Duodenal mucosa (tissue), 2 donors: ENCODE measurements around the gene C1orf159.
"Not testable (repeated sequence)": the region's sequence is repeated elsewhere in the genome, so short reads cannot be mapped to it uniquely, and the experiment has no call there.

Source experiments
- H3K27ac ChIP-seq: one replicate; pipeline ENCODE4 v1.7.0; 2013; ENCODE audit warnings: low read depth, low read length
- H3K27me3 ChIP-seq, 2 donors: one replicate each; pipeline ENCODE4 v1.7.0; 2013; ENCODE audit warnings: low read length in 2 of 2, control low read depth in 1 of 2; ENCODE audit not compliant: insufficient read depth in 2 of 2, control insufficient read depth in 1 of 2
- H3K36me3 ChIP-seq, 2 donors: one replicate each; pipeline ENCODE4 v1.7.0; 2013; ENCODE audit warnings: low read length in 2 of 2, control low read depth in 1 of 2; ENCODE audit not compliant: insufficient read depth in 2 of 2, control insufficient read depth in 1 of 2
- H3K4me1 ChIP-seq, 2 donors: one replicate each; pipeline ENCODE4 v1.7.0; 2013; ENCODE audit warnings: low read length in 2 of 2, control low read depth in 1 of 2; ENCODE audit not compliant: insufficient read depth in 2 of 2, control insufficient read depth in 1 of 2
- H3K4me3 ChIP-seq, 2 donors: one replicate each; pipeline ENCODE4 v1.7.0; 2013; ENCODE audit warnings: low read length in 2 of 2, low read depth in 1 of 2
- H3K9ac ChIP-seq, 2 donors: one replicate each; pipeline ENCODE4 v1.7.0; 2013; ENCODE audit warnings: low read length in 2 of 2, low read depth in 1 of 2
- H3K9me3 ChIP-seq, 2 donors: one replicate each; pipeline ENCODE4 v1.7.0; 2013; ENCODE audit warnings: low read length in 2 of 2, control low read depth in 1 of 2; ENCODE audit not compliant: control insufficient read depth in 1 of 2

C1orf159 gene

GRCh38 chr1:1065940-1066304 lies 50.0 kb downstream of the C1orf159 start:
- not testable (repeated sequence) for H3K9me3 ChIP-seq, H3K27ac ChIP-seq, H3K36me3 ChIP-seq, H3K9ac ChIP-seq, H3K4me3 ChIP-seq
- Histone ChIP-seq H3K27me3 (peaks cover 40 to 49% of the 10 kb centered on the region in 2 donors), H3K4me1 (peaks cover 10 to 15% of the 10 kb centered on the region in 2 donors)

DNA sequence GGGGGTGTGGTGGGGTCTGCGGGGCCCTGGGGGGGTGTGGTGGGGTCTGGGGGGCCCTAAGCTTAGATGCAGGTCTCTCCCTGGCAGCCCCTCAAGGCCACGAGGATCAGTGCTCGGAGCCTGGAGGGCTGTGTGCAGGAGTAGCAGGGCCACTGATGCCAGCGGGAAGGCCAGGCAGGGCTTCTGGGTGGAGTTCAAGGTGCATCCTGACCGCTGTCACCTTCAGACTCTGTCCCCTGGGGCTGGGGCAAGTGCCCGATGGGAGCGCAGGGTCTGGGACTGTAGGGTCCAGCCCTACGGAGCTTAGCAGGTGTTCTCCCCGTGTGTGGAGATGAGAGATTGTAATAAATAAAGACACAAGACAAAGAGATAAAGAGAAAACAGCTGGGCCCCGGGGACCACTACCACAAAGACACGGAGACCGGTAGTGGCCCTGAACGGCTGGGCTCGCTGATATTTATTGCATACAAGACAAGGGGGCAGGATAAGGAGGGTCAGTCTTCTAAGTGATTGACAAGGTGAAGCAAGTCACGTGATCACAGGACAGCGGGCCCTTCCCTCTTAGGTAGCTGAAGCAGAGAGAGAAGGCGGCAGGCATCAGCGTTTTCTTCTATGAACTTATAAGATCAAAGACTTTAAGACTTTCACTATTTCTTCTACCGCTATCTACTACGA lies 50.5 kb downstream of the C1orf159 start:
- H3K4me1 ChIP-seq, result peaks cover 10 to 15% of the 10 kb centered on the region in 2 donors
- no peak overlapping the region for H3K9ac ChIP-seq
- no peaks in the 10 kb centered on the region for H3K36me3 ChIP-seq
- no peak overlapping the region for H3K4me3 ChIP-seq
- H3K27ac ChIP-seq, result no peak overlapping the region
- peaks cover 43 to 53% of the 10 kb centered on the region in 2 donors for H3K27me3 ChIP-seq
- no peaks in the 10 kb centered on the region for H3K9me3 ChIP-seq

DNA sequence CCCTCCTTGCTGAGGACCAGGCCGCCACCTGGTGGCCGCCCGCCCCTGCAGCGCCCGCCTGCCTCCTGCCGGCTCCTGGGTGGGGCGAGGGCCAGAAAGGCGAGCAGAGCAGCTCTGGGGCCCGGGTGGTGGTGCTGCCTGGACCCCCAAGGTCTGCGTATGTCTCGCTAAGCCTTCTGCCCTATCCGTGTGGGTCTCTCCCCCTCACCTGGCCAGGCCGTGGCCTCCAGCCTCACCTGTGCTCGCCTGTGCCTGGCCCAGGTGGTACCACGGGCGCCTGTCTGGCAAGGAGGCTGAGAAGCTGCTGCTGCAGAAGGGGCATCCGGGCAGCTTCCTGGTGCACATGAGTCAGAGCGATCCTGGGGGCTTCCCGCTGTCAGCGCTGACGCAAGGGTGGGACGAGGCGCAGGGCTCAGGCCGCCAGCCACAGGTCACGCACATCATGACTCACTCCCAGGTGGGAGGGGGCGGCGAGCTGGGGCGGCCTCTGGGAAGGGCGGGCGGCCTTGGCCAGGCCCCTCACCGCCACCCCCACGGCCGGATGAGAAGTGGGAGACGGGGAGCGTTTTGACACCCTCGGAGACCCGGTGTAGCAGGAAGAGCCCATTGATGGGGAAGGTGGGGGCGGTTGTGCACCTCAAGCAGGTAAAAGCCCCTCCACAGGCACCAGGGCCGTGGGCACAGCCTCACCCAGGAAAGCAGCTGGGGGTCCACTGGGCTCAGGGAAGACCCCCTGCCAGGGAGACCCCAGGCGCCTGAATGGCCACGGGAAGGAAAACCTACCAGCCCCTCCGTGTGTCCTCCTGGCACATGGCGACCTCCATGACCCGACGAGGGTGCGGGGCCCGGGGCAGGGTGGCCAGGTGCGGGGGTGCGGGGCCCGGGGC lies 51.7 kb downstream of the C1orf159 start:
- Histone ChIP-seq H3K9me3 (no peaks in the 10 kb centered on the region), H3K36me3 (no peaks in the 10 kb centered on the region), H3K27ac (no peak overlapping the region), H3K4me3 (no peak overlapping the region), H3K4me1 (peaks cover 10 to 16% of the 10 kb centered on the region in 2 donors), H3K27me3 (peaks cover 51 to 54% of the 10 kb centered on the region in 2 donors), H3K9ac (no peak overlapping the region)

- Histone ChIP-seq H3K9me3 (no peaks in the 10 kb centered on the region), H3K4me1 (peaks cover 10 to 22% of the 10 kb centered on the region in 2 donors), H3K27ac (no peak overlapping the region), H3K4me3 (no peak overlapping the region), H3K36me3 (no peaks in the 10 kb centered on the region), H3K27me3 (peaks cover 58 to 60% of the 10 kb centered on the region in 2 donors), H3K9ac (no peak overlapping the region)
These were observed 52.5 kb downstream of the C1orf159 start for GRCh38 chr1:1063261-1063944.

- no peak overlapping the region for H3K27ac ChIP-seq
- H3K9ac ChIP-seq, result no peak overlapping the region
- H3K27me3 ChIP-seq, result peaks cover 60 to 65% of the 10 kb centered on the region in 2 donors
- no peaks in the 10 kb centered on the region for H3K36me3 ChIP-seq
- no peaks in the 10 kb centered on the region for H3K9me3 ChIP-seq
- H3K4me1 ChIP-seq, result peaks cover 5 to 17% of the 10 kb centered on the region in 2 donors
- H3K4me3 ChIP-seq, result no peak overlapping the region
These were observed 53.3 kb downstream of the C1orf159 start for GRCh38 chr1:1062348-1063163.

- H3K27ac ChIP-seq, result no peak overlapping the region
- no peaks in the 10 kb centered on the region for H3K36me3 ChIP-seq
- no peak overlapping the region for H3K4me3 ChIP-seq
- H3K9ac ChIP-seq, result no peak overlapping the region
- no peaks in the 10 kb centered on the region for H3K9me3 ChIP-seq
- peaks cover 5 to 17% of the 10 kb centered on the region in 2 donors for H3K4me1 ChIP-seq
- peaks cover 60 to 67% of the 10 kb centered on the region in 2 donors for H3K27me3 ChIP-seq
These were observed 54.1 kb downstream of the C1orf159 start for GRCh38 chr1:1061682-1062345.

- Histone ChIP-seq H3K27ac (no peak overlapping the region), H3K4me1 (peaks cover 5 to 17% of the 10 kb centered on the region in 2 donors), H3K27me3 (peaks cover 57 to 67% of the 10 kb centered on the region in 2 donors), H3K36me3 (no peaks in the 10 kb centered on the region), H3K9ac (no peak overlapping the region), H3K4me3 (no peak overlapping the region), H3K9me3 (no peaks in the 10 kb centered on the region)
These were observed 55.4 kb downstream of the C1orf159 start for GRCh38 chr1:1060281-1061000.

DNA sequence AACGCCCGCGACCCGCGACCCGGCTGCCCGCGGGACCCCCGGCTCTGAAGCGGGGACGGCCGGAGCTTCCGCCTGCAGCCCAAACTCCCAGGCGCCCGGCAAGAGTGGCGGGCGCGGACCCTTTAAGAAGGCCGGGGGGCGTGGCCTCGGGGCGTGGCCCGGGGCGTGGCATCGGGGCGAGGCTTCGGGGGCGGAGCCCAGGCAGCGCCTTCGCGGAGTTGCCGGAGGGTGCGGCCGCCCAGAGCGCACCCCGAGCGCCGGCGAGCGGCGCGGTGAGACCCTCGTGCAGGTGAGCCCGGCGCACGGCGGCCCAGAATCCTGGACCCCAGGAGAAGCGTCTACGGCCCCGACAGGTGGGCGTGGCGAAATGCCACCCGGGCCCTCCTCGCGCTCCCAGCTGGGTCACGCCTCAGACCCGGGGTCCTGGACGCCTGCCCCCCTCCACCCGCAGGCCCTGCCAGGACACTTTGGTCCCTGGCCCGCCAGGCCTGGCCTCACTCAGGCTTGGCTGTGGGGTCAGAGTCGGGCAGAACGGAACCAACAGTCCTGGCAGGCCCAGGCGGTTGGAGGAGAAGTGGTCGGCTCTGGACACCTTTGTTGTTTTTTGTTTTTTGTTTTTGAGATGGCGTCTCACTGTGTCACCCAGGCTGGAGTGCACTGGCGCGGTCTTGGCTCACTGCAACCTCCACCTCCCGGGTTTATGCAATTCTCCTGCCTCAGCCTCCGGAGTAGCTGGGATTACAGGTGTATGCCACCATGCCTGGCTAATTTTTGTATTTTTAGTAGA lies 56.2 kb downstream of the C1orf159 start:
- Histone ChIP-seq H3K27me3 (peaks cover 57 to 67% of the 10 kb centered on the region in 2 donors), H3K4me3 (peak overlapping the region; percentile 22 to 46), H3K36me3 (no peaks in the 10 kb centered on the region), H3K9me3 (no peaks in the 10 kb centered on the region), H3K27ac (no peak overlapping the region), H3K4me1 (peaks cover 5 to 17% of the 10 kb centered on the region in 2 donors), H3K9ac (no peak overlapping the region)
